HUDEP-2 (cell line): Measurements from ENCODE around the gene RAF1.
"Not testable (repeated sequence)": the region's sequence is repeated elsewhere in the genome, so short reads cannot be mapped to it uniquely, and the experiment has no call there.

Experiments
- DNase-seq, 76 experiments: peaks; one replicate each; lab custom pipeline; 2025; ENCODE audit not compliant: unreplicated experiment in 76 of 76; lab: John Stamatoyannopoulos, UW

RAF1 gene

GRCh38 chr3:12663936-12664908, at the start of gene RAF1:
RAF1 (minus strand) TSS chr3:12664117; CDS start chr3:12618721, 45,396 bp downstream.
- peak; percentile 53 to 98 (median 94) for DNase-seq

GRCh38 chr3:12710062-12710461, 46.1 kb upstream of the RAF1 start:
- DNase-seq, result no peak

- DNase-seq, result no peak
These were observed 45.4 kb upstream of the RAF1 start for GRCh38 chr3:12709334-12709733.

GRCh38 chr3:12708584-12709192, 44.8 kb upstream of the RAF1 start:
- no peak for DNase-seq

GRCh38 chr3:12707449-12707848, 43.5 kb upstream of the RAF1 start:
- no peak for DNase-seq

- peak in 64 of 76 experiments; percentile 6 to 78 (median 42) for DNase-seq
These were observed 42.8 kb upstream of the RAF1 start for GRCh38 chr3:12706504-12707253.

- no peak for DNase-seq
These were observed 42.1 kb upstream of the RAF1 start for GRCh38 chr3:12705981-12706380.

GRCh38 chr3:12705374-12705926, 41.5 kb upstream of the RAF1 start:
- DNase-seq, result no peak

- no peak for DNase-seq
These were observed 38.6 kb upstream of the RAF1 start for GRCh38 chr3:12702501-12702900.

- DNase-seq, result not testable (repeated sequence)
These were observed 37.7 kb upstream of the RAF1 start for GRCh38 chr3:12701601-12702000.

- no peak for DNase-seq
These were observed 36.9 kb upstream of the RAF1 start for GRCh38 chr3:12700800-12701199.

GRCh38 chr3:12695916-12696315, 32.0 kb upstream of the RAF1 start:
- no peak for DNase-seq

- no peak for DNase-seq
These were observed 31.2 kb upstream of the RAF1 start for GRCh38 chr3:12695112-12695511.

GRCh38 chr3:12692444-12692843, 28.5 kb upstream of the RAF1 start:
- no peak for DNase-seq

GRCh38 chr3:12689997-12690711, 26.2 kb upstream of the RAF1 start:
- DNase-seq, result no peak

GRCh38 chr3:12687948-12688347, 24.0 kb upstream of the RAF1 start:
- no peak for DNase-seq

GRCh38 chr3:12686096-12686495, 22.2 kb upstream of the RAF1 start:
- no peak for DNase-seq

GRCh38 chr3:12681943-12682390, 18.1 kb upstream of the RAF1 start:
- no peak for DNase-seq

- no peak for DNase-seq
These were observed 17.4 kb upstream of the RAF1 start for GRCh38 chr3:12681089-12681942.
